Measurements from ENCODE around the gene MRFAP1L1.

The MRFAP1L1 gene

GRCh38 chr4:6694177-6694901 lies 15.3 kb downstream of the MRFAP1L1 start:
- Histone ChIP-seq H3K4ac (ENCODE audit: low read depth, low read length) (no peak overlapping the region), H3K23ac (ENCODE audit: low read length) (no peak overlapping the region), H3K79me1 (ENCODE audit: low read length) (no peaks in the 10 kb centered on the region), H4K8ac (ENCODE audit: low read depth, low read length) (no peak overlapping the region), H3K18ac (ENCODE audit: low read length) (no peak overlapping the region), H3K36me3 (ENCODE audit: control insufficient read depth, insufficient read depth, low read length) (no peaks in the 10 kb centered on the region), H4K5ac (ENCODE audit: low read length) (no peak overlapping the region), H3K4me2 (ENCODE audit: low read length) (no peak overlapping the region), H3K27ac (ENCODE audit: low read depth, low read length) (no peak overlapping the region), H3K27me3 (ENCODE audit: insufficient read depth, low read length, poor library complexity) (no peaks in the 10 kb centered on the region), H3K79me2 (ENCODE audit: control insufficient read depth, insufficient read depth, low read length) (no peaks in the 10 kb centered on the region), H3K4me3 (ENCODE audit: low read length) (no peak overlapping the region), H3K56ac (ENCODE audit: low read length) (no peak overlapping the region), H3K4me1 (ENCODE audit: control insufficient read depth, low read depth, low read length) (peaks cover 5% of the 10 kb centered on the region), H3K9ac (ENCODE audit: low read length) (no peak overlapping the region), H2BK5ac (ENCODE audit: low read length) (no peak overlapping the region), H2BK15ac (replicated peaks; ENCODE audit: low read depth) (no peak overlapping the region), H2AK5ac (ENCODE audit: low read length) (no peak overlapping the region), H2BK120ac (ENCODE audit: low read depth, low read length) (no peak overlapping the region)
- WGBS (ENCODE audit: extremely low coverage, insufficient coverage, low lambda C conversion rate), result no CpG with 5 or more reads among the region's 16 CpGs
- DNase-seq, result no peak

GRCh38 chr4:6693231-6694176 lies 16.2 kb downstream of the MRFAP1L1 start, which contains the start of gene S100P:
Gene S100P, plus strand, starts transcription at chr4:6693878. Its CDS starts 55 bp downstream, at chr4:6693933.
- H3K27ac ChIP-seq (ENCODE audit: low read depth, low read length), result no peak within 1 kb of the TSS
- no peak within 1 kb of the TSS for H4K5ac ChIP-seq (ENCODE audit: low read length)
- no peak within 1 kb of the TSS for H2BK15ac ChIP-seq (replicated peaks; ENCODE audit: low read depth)
- H3K27me3 ChIP-seq (ENCODE audit: insufficient read depth, low read length, poor library complexity), result no peaks in the 10 kb centered on the region
- no peak within 1 kb of the TSS for H3K4me3 ChIP-seq (ENCODE audit: low read length)
- no peak for DNase-seq
- H3K36me3 ChIP-seq (ENCODE audit: control insufficient read depth, insufficient read depth, low read length), result no peaks in the 10 kb centered on the region
- no peaks in the 10 kb centered on the region for H3K79me1 ChIP-seq (ENCODE audit: low read length)
- H3K56ac ChIP-seq (ENCODE audit: low read length), result no peak within 1 kb of the TSS
- H3K4me1 ChIP-seq (ENCODE audit: control insufficient read depth, low read depth, low read length), result peaks cover 9% of the 10 kb centered on the region
- H2AK5ac ChIP-seq (ENCODE audit: low read length), result no peak within 1 kb of the TSS
- H3K23ac ChIP-seq (ENCODE audit: low read length), result no peak within 1 kb of the TSS
- no peak within 1 kb of the TSS for H3K18ac ChIP-seq (ENCODE audit: low read length)
- no peak within 1 kb of the TSS for H4K8ac ChIP-seq (ENCODE audit: low read depth, low read length)
- no CpG with 5 or more reads among the region's 29 CpGs for WGBS (ENCODE audit: extremely low coverage, insufficient coverage, low lambda C conversion rate)
- H2BK120ac ChIP-seq (ENCODE audit: low read depth, low read length), result no peak within 1 kb of the TSS
- H3K4me2 ChIP-seq (ENCODE audit: low read length), result no peak within 1 kb of the TSS
- H3K79me2 ChIP-seq (ENCODE audit: control insufficient read depth, insufficient read depth, low read length), result no peaks in the 10 kb centered on the region
- H2BK5ac ChIP-seq (ENCODE audit: low read length), result no peak within 1 kb of the TSS
- H3K9ac ChIP-seq (ENCODE audit: low read length), result no peak within 1 kb of the TSS
- no peak within 1 kb of the TSS for H3K4ac ChIP-seq (ENCODE audit: low read depth, low read length)

GRCh38 chr4:6692806-6693205 lies 16.9 kb downstream of the MRFAP1L1 start:
- no peak overlapping the region for H3K27ac ChIP-seq (ENCODE audit: low read depth, low read length)
- DNase-seq, result no peak
- no peak overlapping the region for H2AK5ac ChIP-seq (ENCODE audit: low read length)
- H3K4ac ChIP-seq (ENCODE audit: low read depth, low read length), result no peak overlapping the region
- WGBS (ENCODE audit: extremely low coverage, insufficient coverage, low lambda C conversion rate), result no CpG with 5 or more reads among the region's 3 CpGs
- H3K56ac ChIP-seq (ENCODE audit: low read length), result no peak overlapping the region
- H3K4me2 ChIP-seq (ENCODE audit: low read length), result no peak overlapping the region
- H3K36me3 ChIP-seq (ENCODE audit: control insufficient read depth, insufficient read depth, low read length), result no peaks in the 10 kb centered on the region
- no peak overlapping the region for H4K5ac ChIP-seq (ENCODE audit: low read length)
- H2BK15ac ChIP-seq (replicated peaks; ENCODE audit: low read depth), result no peak overlapping the region
- no peak overlapping the region for H3K9ac ChIP-seq (ENCODE audit: low read length)
- no peak overlapping the region for H4K8ac ChIP-seq (ENCODE audit: low read depth, low read length)
- peaks cover 9% of the 10 kb centered on the region for H3K4me1 ChIP-seq (ENCODE audit: control insufficient read depth, low read depth, low read length)
- H2BK5ac ChIP-seq (ENCODE audit: low read length), result no peak overlapping the region
- H3K27me3 ChIP-seq (ENCODE audit: insufficient read depth, low read length, poor library complexity), result no peaks in the 10 kb centered on the region
- no peaks in the 10 kb centered on the region for H3K79me1 ChIP-seq (ENCODE audit: low read length)
- H3K18ac ChIP-seq (ENCODE audit: low read length), result no peak overlapping the region
- no peak overlapping the region for H2BK120ac ChIP-seq (ENCODE audit: low read depth, low read length)
- no peak overlapping the region for H3K4me3 ChIP-seq (ENCODE audit: low read length)
- no peaks in the 10 kb centered on the region for H3K79me2 ChIP-seq (ENCODE audit: control insufficient read depth, insufficient read depth, low read length)
- no peak overlapping the region for H3K23ac ChIP-seq (ENCODE audit: low read length)

DNA sequence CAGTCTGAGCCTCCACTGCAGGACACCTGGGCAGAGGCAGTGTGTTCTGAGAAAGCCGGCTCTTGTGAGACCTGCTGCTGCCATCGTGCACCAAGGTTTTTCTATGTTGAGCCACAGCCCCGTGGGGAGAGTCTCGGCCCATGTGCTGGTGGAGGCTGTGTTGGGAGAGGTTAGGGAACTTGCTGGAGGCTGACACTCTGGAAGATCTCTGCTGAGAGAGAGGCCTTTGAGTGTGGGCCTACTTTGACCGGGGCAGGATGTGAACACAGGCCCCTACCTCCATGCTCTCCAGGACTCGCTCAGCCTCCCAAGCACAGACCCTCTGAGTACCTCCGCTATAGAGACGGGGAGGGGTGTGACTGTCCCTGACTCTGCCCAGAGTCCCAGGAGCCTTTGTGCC lies 17.3 kb downstream of the MRFAP1L1 start:
- peaks cover 9% of the 10 kb centered on the region for H3K4me1 ChIP-seq (ENCODE audit: control insufficient read depth, low read depth, low read length)
- no peak overlapping the region for H2AK5ac ChIP-seq (ENCODE audit: low read length)
- H3K18ac ChIP-seq (ENCODE audit: low read length), result no peak overlapping the region
- no peak overlapping the region for H4K8ac ChIP-seq (ENCODE audit: low read depth, low read length)
- H3K4ac ChIP-seq (ENCODE audit: low read depth, low read length), result no peak overlapping the region
- H3K4me2 ChIP-seq (ENCODE audit: low read length), result no peak overlapping the region
- no peaks in the 10 kb centered on the region for H3K79me1 ChIP-seq (ENCODE audit: low read length)
- no peak overlapping the region for H2BK120ac ChIP-seq (ENCODE audit: low read depth, low read length)
- DNase-seq, result no peak
- H3K56ac ChIP-seq (ENCODE audit: low read length), result peak overlapping the region; percentile 19
- no peak overlapping the region for H3K23ac ChIP-seq (ENCODE audit: low read length)
- no peak overlapping the region for H2BK5ac ChIP-seq (ENCODE audit: low read length)
- H2BK15ac ChIP-seq (replicated peaks; ENCODE audit: low read depth), result no peak overlapping the region
- no peak overlapping the region for H4K5ac ChIP-seq (ENCODE audit: low read length)
- no peaks in the 10 kb centered on the region for H3K79me2 ChIP-seq (ENCODE audit: control insufficient read depth, insufficient read depth, low read length)
- H3K4me3 ChIP-seq (ENCODE audit: low read length), result no peak overlapping the region
- WGBS (ENCODE audit: extremely low coverage, insufficient coverage, low lambda C conversion rate), result no CpG with 5 or more reads among the region's 8 CpGs
- no peaks in the 10 kb centered on the region for H3K27me3 ChIP-seq (ENCODE audit: insufficient read depth, low read length, poor library complexity)
- H3K9ac ChIP-seq (ENCODE audit: low read length), result no peak overlapping the region
- H3K36me3 ChIP-seq (ENCODE audit: control insufficient read depth, insufficient read depth, low read length), result no peaks in the 10 kb centered on the region
- H3K27ac ChIP-seq (ENCODE audit: low read depth, low read length), result no peak overlapping the region

DNA sequence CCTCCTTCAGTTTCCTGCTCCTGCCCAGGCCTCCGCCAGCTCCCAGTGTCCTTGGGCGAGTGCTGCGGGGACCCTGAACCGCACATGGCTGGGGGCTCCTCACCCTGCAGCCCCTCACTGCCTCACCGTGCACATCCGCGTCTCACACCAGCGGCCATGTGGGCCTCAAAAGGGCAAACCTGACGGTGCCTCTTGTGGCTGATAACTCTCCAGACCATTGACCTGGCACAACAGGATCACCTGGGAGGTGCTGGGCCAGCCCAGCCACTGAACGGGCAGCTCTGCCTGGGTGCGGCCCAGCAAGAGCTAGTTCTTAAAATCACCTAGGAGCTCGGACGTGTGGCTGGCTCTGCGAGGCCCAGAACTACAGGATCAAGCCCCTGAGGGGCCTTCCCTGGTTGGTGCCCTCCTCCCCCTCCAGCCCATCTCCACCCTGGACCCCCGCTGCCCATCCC lies 20.1 kb downstream of the MRFAP1L1 start:
- H3K27ac ChIP-seq (ENCODE audit: low read depth, low read length), result peak overlapping the region; percentile 32
- peak overlapping the region; percentile 5 for H3K4ac ChIP-seq (ENCODE audit: low read depth, low read length)
- H2BK5ac ChIP-seq (ENCODE audit: low read length), result peak overlapping the region; percentile 51
- WGBS (ENCODE audit: extremely low coverage, insufficient coverage, low lambda C conversion rate), result no CpG with 5 or more reads among the region's 15 CpGs
- no peak overlapping the region for H3K18ac ChIP-seq (ENCODE audit: low read length)
- H3K4me2 ChIP-seq (ENCODE audit: low read length), result no peak overlapping the region
- peak overlapping the region; percentile 22 for H3K9ac ChIP-seq (ENCODE audit: low read length)
- H2BK15ac ChIP-seq (replicated peaks; ENCODE audit: low read depth), result no peak overlapping the region
- H3K79me2 ChIP-seq (ENCODE audit: control insufficient read depth, insufficient read depth, low read length), result no peaks in the 10 kb centered on the region
- peak overlapping the region; percentile 77 for H2AK5ac ChIP-seq (ENCODE audit: low read length)
- H3K23ac ChIP-seq (ENCODE audit: low read length), result no peak overlapping the region
- no peak overlapping the region for H3K4me3 ChIP-seq (ENCODE audit: low read length)
- H3K79me1 ChIP-seq (ENCODE audit: low read length), result no peaks in the 10 kb centered on the region
- no peak overlapping the region for H2BK120ac ChIP-seq (ENCODE audit: low read depth, low read length)
- no peak overlapping the region for H4K8ac ChIP-seq (ENCODE audit: low read depth, low read length)
- H3K56ac ChIP-seq (ENCODE audit: low read length), result peak overlapping the region; percentile 73
- H3K27me3 ChIP-seq (ENCODE audit: insufficient read depth, low read length, poor library complexity), result no peaks in the 10 kb centered on the region
- H3K36me3 ChIP-seq (ENCODE audit: control insufficient read depth, insufficient read depth, low read length), result no peaks in the 10 kb centered on the region
- DNase-seq, result no peak
- H4K5ac ChIP-seq (ENCODE audit: low read length), result peak overlapping the region; percentile 33
- peaks cover 9% of the 10 kb centered on the region for H3K4me1 ChIP-seq (ENCODE audit: control insufficient read depth, low read depth, low read length)

All from mesendoderm (in vitro differentiated cells).